AG09319 (cell line): ENCODE results near the gene SPRY2.

Source experiments
- DNase-seq: peaks from one replicate; pipeline ENCODE4 v3.0.0-alpha.2; 2010; ENCODE audit warnings: low read depth; ENCODE audit errors: extremely low read depth
- TF ChIP-seq, protein P1 (sequence below): IDR thresholded peaks from 2 replicates; pipeline ENCODE4 v1.5.1; 2011; ENCODE audit warnings: low read depth, mild to moderate bottlenecking, inconsistent platforms, low read length, moderate library complexity

The SPRY2 gene

DNA sequence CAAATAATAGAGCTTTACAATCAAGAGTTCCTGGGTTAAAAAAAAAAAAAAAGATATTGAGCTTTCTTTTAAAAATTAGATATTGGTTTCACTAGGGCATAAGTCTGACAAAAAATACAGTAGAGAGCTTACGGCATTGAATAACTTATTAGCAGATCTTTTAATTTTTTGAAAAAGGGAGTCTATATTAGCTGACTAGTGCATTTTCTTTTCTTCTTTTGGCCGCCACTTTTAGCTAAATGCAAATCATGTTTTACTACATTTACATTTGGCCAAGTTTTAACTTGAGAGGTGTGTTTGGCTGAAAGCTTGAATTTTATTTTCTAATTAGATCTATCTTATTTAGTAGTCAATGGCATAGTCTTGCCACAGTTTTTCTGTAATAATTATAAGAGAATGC, 43.4 kb downstream of the SPRY2 start:
- DNase-seq: no peak

DNA sequence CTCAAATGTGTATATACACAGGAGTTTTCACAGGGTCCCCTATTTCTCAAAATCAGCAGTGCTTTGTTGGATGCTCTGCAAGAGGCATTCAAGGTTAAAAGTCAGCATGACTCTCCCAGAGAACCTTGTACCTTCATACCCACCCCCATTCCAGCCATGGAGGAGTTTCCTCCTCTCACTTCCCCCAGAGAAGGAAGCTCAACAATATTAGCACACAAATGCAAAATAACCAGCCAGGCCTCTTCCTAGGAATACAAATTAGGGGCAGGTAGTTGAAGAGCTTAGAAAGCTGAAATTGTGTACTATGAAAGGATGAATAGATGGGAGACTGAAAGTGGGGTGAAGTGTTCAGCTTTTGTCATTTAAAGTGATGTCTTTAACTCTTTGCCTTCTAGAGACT, 43.8 kb downstream of the SPRY2 start:
- TF ChIP-seq, protein P1, sequence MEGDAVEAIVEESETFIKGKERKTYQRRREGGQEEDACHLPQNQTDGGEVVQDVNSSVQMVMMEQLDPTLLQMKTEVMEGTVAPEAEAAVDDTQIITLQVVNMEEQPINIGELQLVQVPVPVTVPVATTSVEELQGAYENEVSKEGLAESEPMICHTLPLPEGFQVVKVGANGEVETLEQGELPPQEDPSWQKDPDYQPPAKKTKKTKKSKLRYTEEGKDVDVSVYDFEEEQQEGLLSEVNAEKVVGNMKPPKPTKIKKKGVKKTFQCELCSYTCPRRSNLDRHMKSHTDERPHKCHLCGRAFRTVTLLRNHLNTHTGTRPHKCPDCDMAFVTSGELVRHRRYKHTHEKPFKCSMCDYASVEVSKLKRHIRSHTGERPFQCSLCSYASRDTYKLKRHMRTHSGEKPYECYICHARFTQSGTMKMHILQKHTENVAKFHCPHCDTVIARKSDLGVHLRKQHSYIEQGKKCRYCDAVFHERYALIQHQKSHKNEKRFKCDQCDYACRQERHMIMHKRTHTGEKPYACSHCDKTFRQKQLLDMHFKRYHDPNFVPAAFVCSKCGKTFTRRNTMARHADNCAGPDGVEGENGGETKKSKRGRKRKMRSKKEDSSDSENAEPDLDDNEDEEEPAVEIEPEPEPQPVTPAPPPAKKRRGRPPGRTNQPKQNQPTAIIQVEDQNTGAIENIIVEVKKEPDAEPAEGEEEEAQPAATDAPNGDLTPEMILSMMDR: no peak
- DNase-seq: no peak

More for the DNA sequence above, 43.4 kb downstream of the SPRY2 start:
- TF ChIP-seq, protein P1: no peak

DNA sequence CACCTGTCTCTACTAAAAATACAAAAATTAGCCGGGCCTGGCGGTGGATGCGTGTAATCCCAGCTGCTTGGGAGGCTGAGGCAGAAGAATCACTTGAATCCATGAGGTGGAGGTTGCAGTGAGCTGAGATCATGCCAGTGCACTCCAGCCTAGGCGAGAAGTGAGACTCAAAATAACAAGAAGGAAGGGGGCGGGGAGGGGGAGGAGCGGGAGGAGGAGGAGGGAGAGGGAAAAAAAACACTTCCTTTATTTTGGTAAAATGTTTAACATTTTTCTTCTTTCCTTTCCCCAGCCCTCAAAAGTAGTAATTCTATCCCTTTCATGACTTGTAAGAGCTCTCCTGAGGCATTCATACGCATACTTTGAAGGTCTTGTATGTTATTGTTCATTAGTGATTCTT, 44.3 kb downstream of the SPRY2 start:
- TF ChIP-seq, protein P1: no peak
- no peak for DNase-seq

DNA sequence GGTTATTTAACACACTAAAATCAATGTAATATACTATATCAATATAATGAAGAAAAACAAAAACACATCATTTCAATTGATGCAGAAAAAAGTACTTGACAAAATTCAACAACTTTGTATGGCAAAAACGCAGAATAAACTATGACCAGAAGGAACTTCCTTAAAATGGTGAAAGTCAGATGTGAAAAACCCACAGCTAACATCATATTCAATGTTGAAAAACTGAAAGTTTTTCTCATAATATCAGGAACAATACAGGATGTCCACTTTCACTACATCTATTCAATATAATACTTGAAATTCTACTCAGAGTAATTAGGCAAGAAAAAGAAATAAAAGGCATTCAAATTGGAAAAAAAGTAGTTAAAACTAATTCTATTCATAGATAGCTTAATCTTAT, 50.3 kb downstream of the SPRY2 start:
- DNase-seq: no peak
- TF ChIP-seq, protein P1: no peak
